ENCODE results near the gene HERPUD2.

Gene HERPUD2

GRCh38 chr7:35731349-35731748 is 36.4 kb upstream of the HERPUD2 start:
- Mint-ChIP-seq H3K9me3 (no peaks in the 10 kb centered on the region), H3K36me3 (ENCODE audit: low read depth) (no peaks in the 10 kb centered on the region), H3K27ac (peak overlapping the region in 2 of 3 experiments; percentile 33 to 36), H3K27me3 (ENCODE audit: low read depth) (no peaks in the 10 kb centered on the region), H3K4me1 (peaks cover 31% of the 10 kb centered on the region), H3K4me3 (no peak overlapping the region)
- TF ChIP-seq CTCF (IDR thresholded peaks at IDR 0.05; ENCODE audit: unreplicated experiment in 3 of 3) = no peak

- TF ChIP-seq CTCF (IDR thresholded peaks at IDR 0.05; ENCODE audit: unreplicated experiment in 3 of 3) = no peak
- Mint-ChIP-seq H3K9me3 (no peaks in the 10 kb centered on the region), H3K27ac (peak overlapping the region in 1 of 3 experiments; percentile 45)
Observed at GRCh38 chr7:35729061-35729783, 34.3 kb upstream of the HERPUD2 start.

GRCh38 chr7:35728412-35729060 is 33.6 kb upstream of the HERPUD2 start:
- no peak for TF ChIP-seq CTCF (IDR thresholded peaks at IDR 0.05; ENCODE audit: unreplicated experiment in 3 of 3)
- Mint-ChIP-seq H3K27me3 (ENCODE audit: low read depth) (no peaks in the 10 kb centered on the region), H3K4me3 (no peak overlapping the region), H3K27ac (peak overlapping the region in 1 of 3 experiments; percentile 45), H3K9me3 (no peaks in the 10 kb centered on the region), H3K36me3 (ENCODE audit: low read depth) (no peaks in the 10 kb centered on the region), H3K4me1 (peaks cover 16% of the 10 kb centered on the region)

More at GRCh38 chr7:35729061-35729783, 34.3 kb upstream of the HERPUD2 start:
- H3K4me3 Mint-ChIP-seq = no peak overlapping the region
- H3K27me3 Mint-ChIP-seq (ENCODE audit: low read depth) = no peaks in the 10 kb centered on the region
- peaks cover 22% of the 10 kb centered on the region for H3K4me1 Mint-ChIP-seq
- H3K36me3 Mint-ChIP-seq (ENCODE audit: low read depth) = no peaks in the 10 kb centered on the region

GRCh38 chr7:35727571-35727970 is 32.6 kb upstream of the HERPUD2 start:
- Mint-ChIP-seq H3K4me1 (peaks cover 12% of the 10 kb centered on the region), H3K36me3 (ENCODE audit: low read depth) (no peaks in the 10 kb centered on the region)

GRCh38 chr7:35726654-35727053 is 31.7 kb upstream of the HERPUD2 start:
- TF ChIP-seq CTCF (IDR thresholded peaks at IDR 0.05; ENCODE audit: unreplicated experiment in 3 of 3) = no peak
- no peaks in the 10 kb centered on the region for H3K27me3 Mint-ChIP-seq (ENCODE audit: low read depth)
- no peak overlapping the region for H3K27ac Mint-ChIP-seq
- H3K4me1 Mint-ChIP-seq = peaks cover 16% of the 10 kb centered on the region
- no peaks in the 10 kb centered on the region for H3K36me3 Mint-ChIP-seq (ENCODE audit: low read depth)
- H3K9me3 Mint-ChIP-seq = no peaks in the 10 kb centered on the region
- no peak overlapping the region for H3K4me3 Mint-ChIP-seq

More at GRCh38 chr7:35727571-35727970, 32.6 kb upstream of the HERPUD2 start:
- Mint-ChIP-seq H3K4me3 (no peak overlapping the region), H3K27ac (no peak overlapping the region), H3K9me3 (no peaks in the 10 kb centered on the region), H3K27me3 (ENCODE audit: low read depth) (no peaks in the 10 kb centered on the region)
- TF ChIP-seq CTCF (IDR thresholded peaks at IDR 0.05; ENCODE audit: unreplicated experiment in 3 of 3) = no peak

All from nephron (organoid).